Camera-type eye (tissue), 1 donor: Measurements from ENCODE around the gene UBL4B. TPM values are rescaled to one million over a fixed set of nuclear protein-coding genes. Genes with fewer than 3 reads are reported as not detected.

Experiments used
- total RNA-seq: library from RNA; depleted of rRNA; stranded (reverse); fragments of >200 nt; gene quantifications from one replicate; pipeline ENCODE4 v1.2.3, GENCODE V29; 2014

The UBL4B gene, protein sequence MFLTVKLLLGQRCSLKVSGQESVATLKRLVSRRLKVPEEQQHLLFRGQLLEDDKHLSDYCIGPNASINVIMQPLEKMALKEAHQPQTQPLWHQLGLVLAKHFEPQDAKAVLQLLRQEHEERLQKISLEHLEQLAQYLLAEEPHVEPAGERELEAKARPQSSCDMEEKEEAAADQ
- total RNA-seq = 1.3 TPM

DNA sequence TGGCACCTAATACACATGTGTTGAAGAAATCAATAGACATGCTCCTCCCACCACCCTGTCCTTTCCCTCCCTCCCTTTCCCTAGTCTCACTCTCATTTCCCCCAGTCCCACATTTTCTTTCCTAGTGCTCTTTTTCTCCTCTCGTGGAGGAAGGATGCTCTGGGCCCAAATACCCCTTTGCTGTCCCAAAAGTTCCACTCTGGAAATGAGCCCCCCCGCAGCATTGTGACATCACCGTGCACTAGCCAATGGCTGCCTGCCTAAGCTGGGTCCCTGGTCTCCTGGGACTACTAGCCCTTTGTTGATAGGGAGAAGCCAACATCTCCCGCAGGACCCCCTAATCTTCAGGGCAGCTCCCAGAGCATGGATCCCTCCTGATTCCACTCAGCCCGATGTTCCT, at the start of gene UBL4B:
Gene UBL4B (plus strand): TSS at position 301 of the 400 bp plus-strand sequence. CDS start 92 bp downstream, at position 393.

GRCh38 chr1:110070671-110071242, 41.5 kb upstream of the UBL4B start, which contains the start of gene ALX3:
ALX3 (minus strand) TSS chr1:110070672; CDS start chr1:110070612, 60 bp downstream.

DNA sequence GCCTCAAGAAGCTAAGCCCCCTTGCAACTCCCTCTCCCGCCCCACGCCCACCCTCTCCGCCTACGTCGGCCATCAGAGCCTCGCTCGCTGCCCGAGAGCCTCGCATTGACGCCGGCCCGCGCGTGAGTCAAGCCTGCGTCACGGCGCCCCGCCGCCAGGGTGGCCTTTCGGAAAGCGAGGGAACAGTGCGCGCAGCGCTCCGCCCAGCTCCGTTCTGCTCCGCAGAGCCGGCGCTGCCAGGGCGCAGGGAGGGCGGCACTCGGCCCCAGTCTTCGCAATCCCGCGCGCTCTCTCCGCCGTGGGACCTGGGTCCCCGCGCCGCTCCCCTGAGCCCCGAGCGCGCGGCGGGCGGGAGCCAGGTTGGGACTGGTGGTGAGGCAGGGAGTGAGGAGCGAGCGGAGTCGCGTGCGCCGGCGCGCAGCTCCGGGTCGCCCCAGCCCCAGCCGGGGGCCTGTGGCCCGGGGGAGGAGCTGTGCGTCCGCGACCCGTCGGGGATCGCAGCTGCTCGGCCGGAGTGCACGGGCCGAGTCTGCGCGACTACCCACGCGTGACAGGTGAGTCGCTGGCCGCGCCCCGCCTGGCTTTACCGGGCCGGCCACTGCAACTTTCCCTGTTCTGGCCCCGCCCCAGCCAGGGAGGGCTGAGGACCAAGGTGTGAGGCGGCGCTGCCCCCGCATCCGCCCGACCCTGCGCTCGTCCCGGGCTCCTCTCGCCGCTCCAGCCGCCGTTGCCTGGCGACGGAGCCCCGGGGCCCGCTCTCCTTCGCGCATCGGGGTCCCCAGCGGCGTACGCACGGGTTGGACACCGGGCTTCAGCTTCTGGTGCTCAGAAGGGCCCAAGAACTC, 38.3 kb downstream of the UBL4B start, which contains the start of gene SLC6A17:
Gene SLC6A17 (plus strand): TSS at position 165 of the 845 bp plus-strand sequence. CDS start 16,436 bp downstream, outside the sequence.

Other genes starting within 250 kb of the UBL4B start
- gene CSF1, start 201.6 kb upstream of the UBL4B start, total RNA-seq = 13.6 TPM
- gene AHCYL1, start 127.7 kb upstream of the UBL4B start, total RNA-seq = 66.0 TPM
- gene STRIP1, start 77.8 kb upstream of the UBL4B start, total RNA-seq = 86.5 TPM
- 2.5 TPM for gene ALX3, start 41.8 kb upstream of the UBL4B start, total RNA-seq
- gene SLC6A17, start 38.1 kb downstream of the UBL4B start, total RNA-seq = 60.0 TPM
- 15.0 TPM for gene KCNC4, start 97.9 kb downstream of the UBL4B start, total RNA-seq
- 63.2 TPM for gene RBM15, start 226.9 kb downstream of the UBL4B start, total RNA-seq